Smooth muscle cell (in vitro differentiated cells): Measurements from ENCODE around the gene SLC41A2. TPM values are rescaled to one million over a fixed set of nuclear protein-coding genes. Genes with fewer than 3 reads are reported as not detected.

Experiments used
- DNase-seq: peaks from one replicate; lab custom pipeline; 2025; ENCODE audit not compliant: unreplicated experiment; lab: John Stamatoyannopoulos, UW
- H2AFZ ChIP-seq: fragments of 200-600 bp; sonication (generic); 2 replicates; pipeline ENCODE4 v1.6.0; 2016; ENCODE audit warnings: antibody characterized with exemption, low read depth, mild to moderate bottlenecking
- H3F3A ChIP-seq: fragments of 200-600 bp; sonication (generic); 2 replicates; pipeline ENCODE4 v1.6.0; 2017; ENCODE audit warnings: antibody characterized with exemption, low read depth
- H3K27ac ChIP-seq: fragments of 200-600 bp; sonication (generic); 2 replicates; pipeline ENCODE4 v1.5.1; 2016; ENCODE audit warnings: low read depth, mild to moderate bottlenecking
- H3K27me3 ChIP-seq: fragments of 200-600 bp; sonication (generic); 2 replicates; pipeline ENCODE4 v1.6.1; 2016; ENCODE audit warnings: low read depth, mild to moderate bottlenecking
- H3K36me3 ChIP-seq: fragments of 200-600 bp; sonication (generic); 2 replicates; pipeline ENCODE4 v1.5.1; 2016; ENCODE audit warnings: low read depth
- H3K4me1 ChIP-seq: fragments of 200-600 bp; sonication (generic); 2 replicates; pipeline ENCODE4 v1.5.1; 2016; ENCODE audit warnings: low read depth
- H3K4me2 ChIP-seq: fragments of 200-600 bp; sonication (generic); 2 replicates; pipeline ENCODE4 v1.6.0; 2016; ENCODE audit warnings: mild to moderate bottlenecking
- H3K4me3 ChIP-seq: fragments of 200-600 bp; sonication (generic); 2 replicates; pipeline ENCODE4 v1.5.1; 2016; ENCODE audit warnings: mild to moderate bottlenecking
- H3K79me2 ChIP-seq: fragments of 200-600 bp; sonication (generic); 2 replicates; pipeline ENCODE4 v1.6.0; 2016; ENCODE audit warnings: low read depth, mild to moderate bottlenecking
- H3K9ac ChIP-seq: fragments of 200-600 bp; sonication (generic); 2 replicates; pipeline ENCODE4 v1.6.0; 2016; ENCODE audit warnings: low read depth
- H3K9me3 ChIP-seq: fragments of 200-600 bp; sonication (generic); replicated peaks from 2 replicates; pipeline ENCODE4 v1.5.1; 2016; ENCODE audit warnings: low read depth
- H4K20me1 ChIP-seq: fragments of 200-600 bp; sonication (generic); 2 replicates; pipeline ENCODE4 v1.6.0; 2016; ENCODE audit warnings: low read depth
- WGBS: methylation state at CpG from one replicate; pipeline ENCODE4 v1.1.7; 2016; ENCODE audit warnings: low lambda C conversion rate; 5-methylcytosine and 5-hydroxymethylcytosine counted together
- polyA plus RNA-seq: library from polyadenylated mRNA; unstranded; fragments of >200 nt; fragmentation: Nextera tagmentation; extraction: Ambion mirVana; gene quantifications from 2 replicates; pipeline ENCODE4 v1.2.1, GENCODE V29; 2016
- total RNA-seq: library from RNA; depleted of rRNA; stranded (reverse); fragments of >200 nt; gene quantifications from 2 replicates; pipeline ENCODE4 v1.2.3, GENCODE V29; 2014
- TF ChIP-seq, protein P1 (sequence below): fragments of 200-600 bp; sonication (generic); IDR thresholded peaks from 2 replicates; pipeline ENCODE4 v1.5.1; 2017; ENCODE audit warnings: borderline replicate concordance, mild to moderate bottlenecking, antibody characterized with exemption; ENCODE audit not compliant: insufficient read depth, poor library complexity, severe bottlenecking

Gene SLC41A2
- total and polyA plus RNA-seq, 2 experiments from 2014 or later, result 2.6 to 11.4 TPM

DNA sequence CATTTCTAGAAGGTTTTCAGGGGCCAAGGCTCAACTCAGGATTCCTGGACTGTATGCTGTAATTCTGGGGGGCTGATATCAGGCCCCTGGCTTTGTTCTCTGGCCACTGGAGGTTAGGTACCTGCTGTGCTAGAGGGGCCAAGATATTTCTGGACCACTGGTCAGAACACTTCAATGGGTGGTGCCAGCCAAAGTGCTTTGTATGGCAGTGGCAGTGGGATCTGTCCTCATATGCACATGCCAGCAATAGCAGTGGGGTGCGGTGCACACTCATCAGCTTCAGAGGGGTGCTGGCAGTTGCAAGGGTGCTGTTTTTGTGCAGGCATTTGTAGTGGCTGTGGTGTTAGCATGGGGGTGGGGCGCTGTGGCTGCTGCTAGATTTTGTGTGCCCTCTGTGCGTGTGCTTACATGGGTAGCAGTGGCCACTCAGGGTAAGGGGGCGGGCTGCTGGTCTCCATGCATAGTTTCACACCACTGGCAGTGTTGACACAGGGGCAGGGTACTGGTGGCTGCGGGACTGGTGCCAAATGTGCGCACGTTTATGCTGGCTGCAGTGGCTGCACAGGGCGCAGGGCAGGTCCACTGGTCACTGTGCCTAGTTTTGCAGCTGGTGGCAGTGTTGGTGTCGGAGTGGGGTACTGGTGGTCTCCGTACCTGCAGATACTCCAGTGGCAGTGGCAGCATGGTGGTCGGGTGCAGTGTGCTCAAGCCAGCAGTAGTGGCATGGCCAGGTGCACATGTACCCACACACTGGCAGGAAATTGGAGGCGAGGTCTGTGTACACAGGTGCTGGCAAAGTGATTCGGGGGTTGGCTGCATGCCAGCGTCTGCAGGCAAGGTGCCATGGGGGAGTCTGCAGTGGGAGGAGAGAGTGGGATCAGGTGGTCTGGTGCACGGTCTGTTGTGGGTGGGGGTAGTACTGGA lies 40.6 kb upstream of the SLC41A2 start:
- Histone ChIP-seq H4K20me1 (no peaks in the 10 kb centered on the region), H2AFZ (no peak overlapping the region), H3K4me1 (no peaks in the 10 kb centered on the region), H3K9ac (no peak overlapping the region), H3K36me3 (peaks cover 8% of the 10 kb centered on the region), H3K27me3 (no peaks in the 10 kb centered on the region), H3K27ac (no peak overlapping the region), H3K4me3 (no peak overlapping the region), H3F3A (no peaks in the 10 kb centered on the region), H3K79me2 (no peaks in the 10 kb centered on the region), H3K4me2 (no peak overlapping the region), H3K9me3 (no peaks in the 10 kb centered on the region)
- 98% methylated on average over 15 of the region's 15 CpGs for WGBS
- TF ChIP-seq, protein P1, sequence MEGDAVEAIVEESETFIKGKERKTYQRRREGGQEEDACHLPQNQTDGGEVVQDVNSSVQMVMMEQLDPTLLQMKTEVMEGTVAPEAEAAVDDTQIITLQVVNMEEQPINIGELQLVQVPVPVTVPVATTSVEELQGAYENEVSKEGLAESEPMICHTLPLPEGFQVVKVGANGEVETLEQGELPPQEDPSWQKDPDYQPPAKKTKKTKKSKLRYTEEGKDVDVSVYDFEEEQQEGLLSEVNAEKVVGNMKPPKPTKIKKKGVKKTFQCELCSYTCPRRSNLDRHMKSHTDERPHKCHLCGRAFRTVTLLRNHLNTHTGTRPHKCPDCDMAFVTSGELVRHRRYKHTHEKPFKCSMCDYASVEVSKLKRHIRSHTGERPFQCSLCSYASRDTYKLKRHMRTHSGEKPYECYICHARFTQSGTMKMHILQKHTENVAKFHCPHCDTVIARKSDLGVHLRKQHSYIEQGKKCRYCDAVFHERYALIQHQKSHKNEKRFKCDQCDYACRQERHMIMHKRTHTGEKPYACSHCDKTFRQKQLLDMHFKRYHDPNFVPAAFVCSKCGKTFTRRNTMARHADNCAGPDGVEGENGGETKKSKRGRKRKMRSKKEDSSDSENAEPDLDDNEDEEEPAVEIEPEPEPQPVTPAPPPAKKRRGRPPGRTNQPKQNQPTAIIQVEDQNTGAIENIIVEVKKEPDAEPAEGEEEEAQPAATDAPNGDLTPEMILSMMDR, result no peak
- no peak for DNase-seq

DNA sequence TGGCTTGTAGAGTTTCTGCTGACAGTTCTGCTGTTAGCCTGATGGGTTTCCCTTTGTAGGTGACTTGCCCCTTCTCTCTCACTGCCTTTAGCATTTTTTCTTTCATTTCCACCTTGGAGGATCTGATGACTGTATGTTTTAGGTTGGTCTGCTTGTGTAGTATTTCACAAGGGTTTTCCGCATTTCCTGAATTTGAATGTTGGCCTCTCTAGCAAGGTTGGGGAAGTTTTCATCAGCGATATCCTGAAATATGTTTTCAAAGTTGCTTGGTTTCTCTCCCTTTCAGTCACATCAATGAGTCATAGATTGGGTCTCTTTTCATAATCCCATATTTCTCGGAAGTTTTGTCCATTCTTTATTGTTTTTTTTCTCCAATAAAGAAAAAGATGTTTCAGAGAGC lies 39.5 kb upstream of the SLC41A2 start:
- H3K79me2 ChIP-seq, result no peaks in the 10 kb centered on the region
- no peaks in the 10 kb centered on the region for H3F3A ChIP-seq
- no peak for DNase-seq
- H3K36me3 ChIP-seq, result peaks cover 8% of the 10 kb centered on the region
- H3K27ac ChIP-seq, result no peak overlapping the region
- no peak overlapping the region for H2AFZ ChIP-seq
- 93% methylated on average over 3 of the region's 3 CpGs for WGBS
- no peak overlapping the region for H3K4me2 ChIP-seq
- no peaks in the 10 kb centered on the region for H3K9me3 ChIP-seq
- no peaks in the 10 kb centered on the region for H3K4me1 ChIP-seq
- no peaks in the 10 kb centered on the region for H4K20me1 ChIP-seq
- H3K4me3 ChIP-seq, result no peak overlapping the region
- no peaks in the 10 kb centered on the region for H3K27me3 ChIP-seq
- no peak overlapping the region for H3K9ac ChIP-seq
- TF ChIP-seq, protein P1, result no peak

DNA sequence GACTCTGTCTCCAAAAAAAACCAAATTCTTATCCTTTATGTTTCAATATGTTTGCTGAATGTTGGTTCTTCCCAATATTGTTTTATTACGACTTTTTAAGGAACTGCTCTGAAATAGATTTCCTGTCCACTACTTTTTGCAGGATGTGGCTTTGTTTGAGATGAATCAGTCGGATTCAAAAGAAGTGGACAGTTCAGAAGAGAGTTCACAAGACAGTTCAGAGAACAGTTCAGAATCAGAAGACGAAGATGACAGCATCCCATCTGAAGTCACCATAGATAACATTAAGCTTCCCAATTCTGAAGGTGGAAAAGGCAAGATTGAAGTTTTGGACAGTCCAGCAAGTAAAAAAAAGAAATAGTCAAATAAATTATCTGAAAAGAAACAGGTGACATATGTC lies 36.2 kb upstream of the SLC41A2 start:
- no peaks in the 10 kb centered on the region for H3K4me1 ChIP-seq
- H3K4me2 ChIP-seq, result no peak overlapping the region
- DNase-seq, result no peak
- H3K27ac ChIP-seq, result no peak overlapping the region
- no peaks in the 10 kb centered on the region for H3K9me3 ChIP-seq
- H4K20me1 ChIP-seq, result no peaks in the 10 kb centered on the region
- peaks cover 8% of the 10 kb centered on the region for H3K36me3 ChIP-seq
- no peak overlapping the region for H2AFZ ChIP-seq
- no peaks in the 10 kb centered on the region for H3F3A ChIP-seq
- H3K79me2 ChIP-seq, result no peaks in the 10 kb centered on the region
- TF ChIP-seq, protein P1, result no peak
- no peak overlapping the region for H3K4me3 ChIP-seq
- no peak overlapping the region for H3K9ac ChIP-seq
- H3K27me3 ChIP-seq, result no peaks in the 10 kb centered on the region
- WGBS, result 90% methylated on average over 3 of the region's 3 CpGs

DNA sequence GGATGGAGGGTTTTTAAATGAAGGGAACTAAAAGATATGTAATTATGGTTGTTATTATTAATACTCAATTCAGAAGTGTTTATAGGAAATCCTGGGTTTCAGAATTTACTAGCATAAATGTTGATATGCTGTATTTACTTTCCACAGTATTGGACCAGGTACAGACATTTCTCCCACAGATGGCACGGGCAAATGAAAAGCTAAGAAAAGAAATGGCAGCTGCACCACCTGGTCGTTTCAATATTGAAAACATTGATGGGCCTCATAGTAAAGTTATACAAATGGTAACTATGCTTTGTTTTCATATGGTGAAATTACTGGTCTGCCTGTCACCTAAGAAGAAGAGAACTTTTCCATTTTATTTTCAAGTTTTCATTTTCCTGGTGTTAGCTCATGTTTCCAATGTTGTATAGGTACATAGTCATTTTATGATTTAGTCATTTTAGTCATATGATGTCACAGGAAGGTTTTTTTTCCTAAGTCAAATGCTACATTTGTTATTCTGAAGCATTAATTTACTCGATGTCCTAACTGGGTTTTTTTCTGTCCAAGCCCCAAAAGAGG lies 33.6 kb upstream of the SLC41A2 start:
- TF ChIP-seq, protein P1, result no peak
- 98% methylated on average over 3 of the region's 3 CpGs for WGBS
- Histone ChIP-seq H3K4me1 (peaks cover 7% of the 10 kb centered on the region), H3K27ac (no peak overlapping the region), H3F3A (no peaks in the 10 kb centered on the region), H4K20me1 (no peaks in the 10 kb centered on the region), H3K79me2 (peaks cover 20% of the 10 kb centered on the region), H3K4me2 (no peak overlapping the region), H3K9ac (no peak overlapping the region), H3K36me3 (peaks cover 8% of the 10 kb centered on the region), H3K27me3 (no peaks in the 10 kb centered on the region), H2AFZ (no peak overlapping the region), H3K9me3 (no peaks in the 10 kb centered on the region), H3K4me3 (no peak overlapping the region)
- no peak for DNase-seq
